NCI-H146 (cell line): Measurements from ENCODE around the gene TBX10.
A peak's percentile ranks its signal among the peaks of the same experiment; 100 is the strongest.
"Not testable (repeated sequence)": the region's sequence is repeated elsewhere in the genome, so short reads cannot be mapped to it uniquely, and the experiment has no call there.

Source experiments
- DNase-seq: peaks from one replicate; lab custom pipeline; 2025; lab: John Stamatoyannopoulos, UW

TBX10 gene

GRCh38 chr11:67631411-67631810 is 8.2 kb downstream of the TBX10 start:
- no peak for DNase-seq

- DNase-seq, result no peak
Measured at GRCh38 chr11:67630943-67631331, 8.6 kb downstream of the TBX10 start.

GRCh38 chr11:67630228-67630942 is 9.2 kb downstream of the TBX10 start:
- peak; percentile 100 for DNase-seq

- peak; percentile 90 for DNase-seq
Measured at GRCh38 chr11:67629386-67630227, 10.0 kb downstream of the TBX10 start, which contains the start of gene NUDT8. Gene NUDT8, minus strand, starts transcription at chr11:67629937. Its CDS starts 26 bp downstream, at chr11:67629911.

GRCh38 chr11:67628710-67629385 is 10.7 kb downstream of the TBX10 start:
- DNase-seq, result no peak

- no peak for DNase-seq
Measured at GRCh38 chr11:67627812-67628624, 11.5 kb downstream of the TBX10 start.

GRCh38 chr11:67627441-67627811 is 12.1 kb downstream of the TBX10 start:
- DNase-seq, result no peak

GRCh38 chr11:67626970-67627369 is 12.6 kb downstream of the TBX10 start:
- no peak for DNase-seq

GRCh38 chr11:67626131-67626833 is 13.3 kb downstream of the TBX10 start:
- not testable (repeated sequence) for DNase-seq

- DNase-seq, result not testable (repeated sequence)
Measured at GRCh38 chr11:67623795-67624194, 15.8 kb downstream of the TBX10 start.

- not testable (repeated sequence) for DNase-seq
Measured at GRCh38 chr11:67622905-67623304, 16.7 kb downstream of the TBX10 start.

- DNase-seq, result not testable (repeated sequence)
Measured at GRCh38 chr11:67621928-67622327, 17.6 kb downstream of the TBX10 start.

- not testable (repeated sequence) for DNase-seq
Measured at GRCh38 chr11:67620621-67621020, 18.9 kb downstream of the TBX10 start.

- DNase-seq, result not testable (repeated sequence)
Measured at GRCh38 chr11:67619683-67620618, 19.6 kb downstream of the TBX10 start.

GRCh38 chr11:67618901-67619659 is 20.5 kb downstream of the TBX10 start:
- not testable (repeated sequence) for DNase-seq

- DNase-seq, result no peak
Measured at GRCh38 chr11:67617243-67617953, 22.2 kb downstream of the TBX10 start.

- DNase-seq, result no peak
Measured at GRCh38 chr11:67616431-67617242, 22.9 kb downstream of the TBX10 start.
